GM21526 (cell line): ENCODE data around the gene ARHGDIA.

Source experiments
- ATAC-seq: cut with Tn5 transposase; IDR thresholded peaks from one replicate; pipeline ENCODE4 v1.9.1; 2021; ENCODE audit warnings: moderate library complexity; ENCODE audit not compliant: unreplicated experiment, low FRiP score

The ARHGDIA gene

GRCh38 chr17:81866440-81867169, 4.5 kb downstream of the ARHGDIA start:
- no peak for ATAC-seq

DNA sequence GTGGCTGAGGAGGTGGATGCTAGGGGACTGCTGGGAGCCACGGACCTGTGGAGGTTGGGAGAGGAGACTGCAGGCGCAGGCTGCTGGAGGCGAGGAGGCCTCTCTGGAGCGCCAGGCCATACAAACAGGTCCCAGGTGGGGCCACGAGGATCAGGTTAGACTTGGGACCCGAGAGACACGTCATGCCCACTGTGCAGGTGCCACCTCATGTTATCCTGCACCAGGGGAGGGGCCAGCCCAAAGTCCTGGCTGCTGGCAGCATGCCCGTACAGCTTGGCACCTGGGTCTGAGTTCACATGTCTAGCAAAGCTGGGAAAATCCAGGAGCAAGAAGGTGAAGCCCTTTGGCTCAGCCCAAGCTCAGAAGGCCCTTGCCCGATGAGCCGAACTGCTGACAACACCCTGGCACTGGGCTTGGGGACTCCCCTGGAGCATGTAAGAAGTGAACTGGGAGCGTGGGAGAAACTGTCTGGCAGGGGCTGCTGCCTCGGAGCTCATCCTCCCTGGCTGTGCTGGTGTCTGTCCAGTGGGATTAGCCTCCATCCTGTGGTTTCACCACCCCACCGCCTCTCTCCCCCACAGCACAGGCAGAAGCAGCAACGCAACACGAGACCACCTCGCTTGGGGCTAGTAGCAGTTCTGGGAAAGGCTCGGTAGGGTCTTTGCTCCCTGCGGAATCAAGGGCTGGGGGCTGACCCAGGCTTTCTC, 5.3 kb downstream of the ARHGDIA start:
- no peak for ATAC-seq

DNA sequence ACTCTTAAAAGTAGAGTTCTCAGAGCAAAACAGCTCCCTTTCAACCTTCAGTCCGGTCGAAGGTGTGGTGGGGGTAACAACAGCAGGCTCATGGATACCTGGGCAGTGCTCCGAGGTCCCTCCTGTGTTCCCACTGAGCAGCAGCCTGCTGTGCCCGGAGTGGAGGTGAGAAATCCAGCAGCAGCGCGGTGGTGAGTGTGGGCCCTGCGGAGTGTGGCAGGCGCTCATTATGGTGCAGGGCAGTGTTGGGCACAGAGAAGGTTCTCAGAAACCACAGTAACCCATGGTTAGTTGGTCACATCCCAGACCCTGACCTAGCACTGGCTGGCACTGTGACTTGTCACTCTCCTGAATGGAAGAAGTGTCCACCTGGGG, 5.8 kb downstream of the ARHGDIA start:
- ATAC-seq, result no peak

GRCh38 chr17:81863833-81864768, 7.0 kb downstream of the ARHGDIA start:
- no peak for ATAC-seq

DNA sequence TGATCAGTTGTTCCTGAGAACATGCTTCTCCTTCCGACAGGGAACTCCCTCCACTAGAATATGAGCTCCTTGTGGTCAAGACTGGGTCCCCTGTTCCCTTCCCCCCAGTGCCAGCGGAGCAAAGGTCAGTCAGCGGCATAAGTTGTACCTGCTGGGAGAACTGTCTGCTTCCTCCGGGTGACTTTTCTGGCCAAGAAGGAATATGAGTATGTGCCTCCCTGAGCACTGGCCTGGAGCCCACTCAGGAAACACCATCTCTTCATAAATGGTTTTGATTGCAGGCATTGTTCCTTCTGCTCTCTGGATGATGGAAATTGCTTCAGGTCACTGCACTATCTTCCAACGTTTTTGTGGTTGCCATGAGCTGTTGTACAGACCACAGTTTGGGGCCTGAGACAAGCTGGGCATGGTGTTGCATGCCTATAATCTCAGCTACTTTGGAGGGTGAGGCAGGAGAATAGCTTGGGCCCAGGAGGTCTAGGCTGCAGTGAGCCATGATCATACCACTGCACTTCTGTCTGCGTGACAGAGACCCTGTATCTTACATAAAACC, 7.9 kb downstream of the ARHGDIA start:
- ATAC-seq, result no peak

DNA sequence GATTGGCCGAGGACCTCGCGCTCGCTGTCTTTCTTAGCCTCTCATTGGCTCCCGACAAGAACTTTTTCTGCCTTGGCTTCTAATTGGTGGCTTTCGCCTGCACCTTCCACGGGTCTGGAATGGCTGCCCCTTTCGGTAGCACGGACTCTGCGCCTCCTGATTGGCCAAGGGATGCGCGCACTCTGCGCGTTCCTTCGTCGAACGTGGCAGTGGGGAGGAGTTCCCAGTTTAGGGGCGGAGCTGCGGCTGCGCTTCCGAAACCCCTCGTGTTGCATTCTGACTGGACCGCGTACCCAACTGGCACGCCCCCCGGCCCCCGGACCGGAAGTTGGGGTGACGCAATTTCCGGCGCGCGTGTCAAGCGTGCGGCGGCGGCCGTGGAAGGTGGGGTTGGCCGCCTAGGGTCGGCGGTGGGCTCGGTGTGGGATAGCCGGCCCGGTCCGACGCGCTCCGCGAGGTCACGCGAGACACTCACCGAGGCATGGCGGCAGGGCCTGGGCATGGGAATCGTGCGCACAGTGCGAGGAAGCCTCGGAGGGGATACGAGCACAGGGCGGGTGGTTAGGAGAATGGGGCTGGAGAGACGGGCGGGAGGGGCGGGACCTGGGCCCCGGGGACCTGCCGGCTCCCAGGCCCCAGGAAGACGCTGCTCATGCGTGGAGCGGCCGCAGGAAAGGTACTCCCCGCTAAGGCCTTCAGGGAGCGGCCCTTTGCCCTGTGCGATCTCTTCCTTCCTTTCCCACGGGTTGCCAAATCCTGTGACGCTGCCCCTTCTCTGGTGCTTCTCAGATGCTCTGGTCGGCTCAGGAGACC, 10.2 kb downstream of the ARHGDIA start:
- ATAC-seq, result peak; percentile 68

- no peak for ATAC-seq
Measured at GRCh38 chr17:81859906-81860755, 11.0 kb downstream of the ARHGDIA start, which contains the start of gene P4HB. Gene P4HB (minus strand): TSS chr17:81860535. CDS start chr17:81860471, 64 bp downstream.

DNA sequence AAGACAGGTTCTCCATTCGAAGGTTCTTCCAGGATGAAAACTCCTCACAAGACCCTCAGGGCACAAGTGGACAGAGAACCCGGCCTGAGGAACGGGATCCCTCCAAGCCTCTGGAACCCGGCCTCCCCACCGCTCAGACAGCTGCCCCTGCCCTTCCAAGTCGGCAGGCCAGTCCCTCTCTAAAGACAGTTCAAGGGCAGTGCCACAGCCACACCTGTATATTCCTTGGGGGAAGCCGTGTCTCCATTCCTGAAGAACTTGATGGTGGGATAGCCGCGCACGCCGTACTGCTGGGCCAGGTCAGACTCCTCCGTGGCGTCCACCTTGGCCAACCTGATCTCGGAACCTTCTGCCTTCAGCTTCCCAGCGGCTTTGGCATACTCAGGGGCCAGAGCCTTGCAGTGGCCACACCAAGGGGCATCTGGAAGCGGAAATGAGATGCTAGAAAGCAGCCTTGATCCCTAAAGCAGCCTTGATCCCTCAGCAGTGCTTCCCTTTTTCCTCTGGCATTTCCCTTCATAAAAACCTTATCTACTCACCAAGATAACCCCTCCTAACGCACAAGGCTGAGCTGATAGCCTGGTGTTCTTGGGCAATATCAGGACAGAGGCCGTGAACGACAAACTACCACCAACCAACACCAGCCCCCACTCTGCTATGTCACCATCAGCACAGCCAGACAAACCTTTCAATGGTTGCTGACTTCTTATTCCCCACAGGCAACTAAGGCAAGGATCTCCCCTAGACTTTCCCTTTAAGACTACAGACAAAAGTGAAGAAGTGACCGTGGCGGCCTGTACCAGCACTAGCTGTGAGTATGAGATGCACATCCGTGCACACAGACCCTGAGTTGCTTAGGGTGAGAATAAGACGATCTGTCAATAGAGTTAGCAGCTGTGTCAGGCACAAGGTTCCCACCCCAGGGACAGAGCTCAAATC, 11.9 kb downstream of the ARHGDIA start:
- no peak for ATAC-seq

DNA sequence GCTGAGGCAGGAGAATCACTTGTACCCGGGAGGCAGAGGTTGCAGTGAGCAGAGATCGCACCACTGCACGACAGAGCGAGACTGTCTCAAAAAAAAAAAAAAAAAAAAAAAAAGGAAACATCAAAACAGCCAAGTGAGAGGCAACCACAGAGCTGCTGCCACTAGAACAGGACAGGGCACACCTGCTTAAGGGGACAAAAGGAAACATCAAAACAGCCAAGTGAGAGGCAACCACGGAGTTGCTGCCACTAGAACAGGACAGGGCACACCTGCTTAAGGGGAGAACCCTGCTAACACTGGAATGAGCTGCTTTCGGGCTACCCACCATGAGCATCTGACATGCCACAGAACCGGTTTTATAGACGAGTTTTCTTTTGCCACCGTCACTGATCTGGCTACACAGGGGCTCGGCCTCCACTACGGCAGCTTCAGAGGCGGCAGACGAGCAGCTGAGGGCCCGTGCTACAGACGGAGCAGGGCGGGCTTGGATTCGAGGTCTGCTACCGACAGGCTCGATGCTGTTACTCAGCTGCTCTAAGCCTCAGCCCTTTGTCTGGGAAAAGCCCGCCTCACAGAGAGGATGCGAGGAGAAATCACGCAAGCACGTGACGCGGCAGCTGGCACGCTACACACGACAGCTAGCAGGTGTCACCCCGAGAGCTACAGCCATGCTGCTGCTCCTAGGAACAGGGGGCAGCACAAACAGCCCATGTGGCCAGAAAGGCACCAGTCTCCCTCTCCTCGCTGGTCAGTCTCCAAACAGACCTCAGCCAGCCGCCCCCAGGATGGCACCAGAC, 12.8 kb downstream of the ARHGDIA start:
- ATAC-seq, result no peak

DNA sequence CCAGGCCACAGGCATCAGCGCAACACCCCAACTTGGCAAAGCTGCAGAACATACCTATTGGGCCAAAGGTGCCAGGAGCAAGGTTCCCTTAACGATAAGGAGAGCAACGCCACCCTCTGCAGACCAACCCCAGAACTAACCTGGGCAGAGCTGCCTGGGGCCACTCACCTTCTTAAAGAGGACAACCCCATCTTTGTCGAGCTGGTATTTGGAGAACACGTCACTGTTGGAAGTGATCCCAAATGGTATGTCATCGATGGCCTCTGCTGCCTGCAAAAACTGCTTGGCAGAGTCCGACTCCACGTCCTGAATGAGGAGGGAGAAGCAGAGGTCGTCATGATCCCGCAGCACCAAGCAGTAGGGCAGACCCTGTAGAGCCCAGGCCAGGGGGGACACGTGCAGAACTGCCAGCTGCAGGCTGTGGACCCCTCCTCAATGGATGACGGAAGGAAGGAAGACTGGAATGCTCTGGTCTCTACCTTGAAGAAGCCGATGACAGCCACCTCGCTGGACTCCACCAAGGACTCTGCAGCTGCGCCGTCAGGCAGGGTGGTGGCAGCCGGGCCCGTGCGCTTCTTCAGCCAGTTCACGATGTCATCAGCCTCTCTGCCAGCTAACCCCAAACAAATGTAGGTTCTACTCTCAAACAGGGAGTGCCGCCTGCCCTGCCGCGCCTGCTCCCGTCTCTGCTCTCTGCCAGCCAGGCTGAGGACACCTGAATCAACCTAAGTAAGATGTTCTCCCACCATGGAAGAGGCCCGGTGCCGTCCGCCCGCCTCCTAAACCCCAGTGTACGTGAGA, 16.0 kb downstream of the ARHGDIA start:
- ATAC-seq, result no peak

- ATAC-seq, result no peak
Measured at GRCh38 chr17:81852237-81852636, 18.9 kb downstream of the ARHGDIA start.

DNA sequence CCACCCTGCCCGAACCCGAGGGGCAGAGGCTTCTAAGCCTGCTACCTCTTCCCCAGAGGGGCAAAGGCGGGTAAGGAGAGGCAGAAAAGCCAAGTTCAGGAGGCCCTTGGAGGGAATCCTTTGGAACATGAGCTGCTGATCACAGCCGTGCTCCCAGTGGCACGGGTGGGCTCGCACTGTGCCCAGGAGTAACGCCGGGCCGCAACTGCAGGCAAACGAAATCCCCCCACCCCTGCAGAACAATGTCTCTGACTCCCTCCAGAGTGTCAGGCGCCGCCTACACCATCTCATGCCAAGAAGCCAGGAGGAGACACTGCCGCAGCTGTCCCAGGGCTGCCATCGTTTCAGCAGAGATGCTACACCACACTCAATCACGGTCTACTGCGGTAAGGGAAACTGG, 19.7 kb downstream of the ARHGDIA start:
- no peak for ATAC-seq

DNA sequence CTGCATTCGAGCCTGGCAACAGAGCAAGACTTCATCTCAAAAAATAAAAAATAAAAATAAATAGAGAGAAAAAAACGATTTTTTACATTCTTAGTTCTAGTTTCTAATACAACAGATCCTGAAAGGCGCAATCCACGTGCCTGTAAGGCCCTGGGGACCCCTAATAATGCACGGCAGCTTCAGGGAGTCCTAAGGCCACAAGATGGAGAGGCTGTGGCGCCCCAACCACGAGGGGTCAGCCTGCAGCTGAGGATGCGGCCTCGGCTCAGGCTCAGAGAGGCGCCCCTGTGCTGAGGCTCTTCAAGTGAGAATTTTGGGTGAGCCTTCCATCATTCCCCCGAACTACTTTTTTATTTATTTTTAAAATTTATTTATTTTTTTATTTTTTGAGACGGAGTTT, 21.7 kb downstream of the ARHGDIA start:
- ATAC-seq, result no peak

DNA sequence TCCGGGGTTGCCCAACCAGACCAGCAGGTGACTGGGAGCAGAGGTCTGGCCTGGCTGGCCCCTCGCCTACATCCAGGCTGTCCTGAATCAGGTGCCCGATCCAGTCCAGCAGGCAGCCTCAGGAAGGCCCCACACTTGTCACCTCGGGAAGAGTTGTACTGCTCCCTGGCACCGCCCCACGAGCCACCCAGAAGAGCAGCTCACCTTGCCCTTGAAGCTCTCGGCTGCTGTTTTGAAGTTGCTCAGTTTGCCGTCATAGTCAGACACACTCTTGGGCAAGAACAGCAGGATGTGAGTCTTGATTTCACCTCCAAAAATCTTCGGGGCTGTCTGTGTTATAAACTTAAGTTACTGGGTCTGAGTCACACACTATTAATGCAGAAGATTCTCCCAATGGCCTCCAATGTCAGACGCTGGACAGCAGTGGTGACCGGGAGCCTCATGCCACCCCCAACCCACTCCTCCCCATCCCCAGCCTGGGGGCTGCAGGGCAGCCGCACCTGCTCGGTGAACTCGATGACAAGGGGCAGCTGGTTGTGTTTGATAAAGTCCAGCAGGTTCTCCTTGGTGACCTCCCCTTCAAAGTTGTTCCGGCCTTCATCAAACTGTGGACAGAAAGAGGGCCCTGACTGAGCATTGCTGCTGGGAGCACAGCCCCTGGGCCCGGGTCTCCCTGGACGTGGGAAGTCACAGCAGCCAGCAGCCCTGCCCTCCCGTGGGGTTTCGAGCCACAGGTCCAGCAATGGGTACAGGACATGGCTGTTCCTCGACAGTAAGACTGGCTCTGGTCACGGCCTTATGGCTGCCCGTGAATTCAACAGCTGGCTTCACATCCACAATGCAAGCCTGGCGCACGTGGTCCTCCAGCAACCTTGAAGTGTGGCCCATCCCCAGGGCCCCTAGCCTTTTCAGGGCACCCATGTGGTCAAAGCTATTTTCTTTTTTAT, 24.1 kb downstream of the ARHGDIA start:
- ATAC-seq, result no peak
